Activated CD8-positive, alpha-beta memory T cell treated with anti-CD3 and anti-CD28 coated beads, Interleukin-2, amount 50 U/mL, for 24 hours (primary cell): ENCODE data around the gene MYO1A.
"Not testable (repeated sequence)": the region's sequence is repeated elsewhere in the genome, so short reads cannot be mapped to it uniquely, and the experiment has no call there.

Experiments used
- DNase-seq: peaks from one replicate; pipeline ENCODE4 v3.0.0-alpha.2; 2020; ENCODE audit errors: extremely low read depth

Gene MYO1A

DNA sequence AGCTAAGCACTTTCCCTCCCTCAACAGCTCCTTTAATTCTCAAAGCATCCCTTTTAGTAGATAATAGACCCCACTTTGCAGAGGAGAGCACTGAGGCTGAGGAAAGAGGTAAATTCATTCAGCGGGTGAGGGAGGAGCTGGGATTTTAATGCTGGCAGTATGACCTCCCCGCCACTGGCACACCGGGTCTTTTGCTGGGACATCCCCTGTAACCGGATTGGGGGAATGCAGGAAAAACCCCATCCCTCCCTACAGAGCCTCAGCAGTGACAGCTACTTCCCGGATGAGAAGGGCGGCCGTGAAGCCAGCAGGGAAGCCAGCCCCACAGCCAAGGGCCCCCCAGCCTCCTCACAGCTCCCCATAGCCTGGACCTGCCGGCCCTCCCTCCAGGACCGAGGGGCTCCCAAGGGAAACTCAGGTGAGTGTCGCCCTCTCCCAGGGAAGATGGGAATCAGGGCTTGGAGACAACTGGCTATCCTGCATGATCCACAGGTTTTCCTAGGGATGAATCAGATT is 55.6 kb downstream of the MYO1A start:
- no peak for DNase-seq

DNA sequence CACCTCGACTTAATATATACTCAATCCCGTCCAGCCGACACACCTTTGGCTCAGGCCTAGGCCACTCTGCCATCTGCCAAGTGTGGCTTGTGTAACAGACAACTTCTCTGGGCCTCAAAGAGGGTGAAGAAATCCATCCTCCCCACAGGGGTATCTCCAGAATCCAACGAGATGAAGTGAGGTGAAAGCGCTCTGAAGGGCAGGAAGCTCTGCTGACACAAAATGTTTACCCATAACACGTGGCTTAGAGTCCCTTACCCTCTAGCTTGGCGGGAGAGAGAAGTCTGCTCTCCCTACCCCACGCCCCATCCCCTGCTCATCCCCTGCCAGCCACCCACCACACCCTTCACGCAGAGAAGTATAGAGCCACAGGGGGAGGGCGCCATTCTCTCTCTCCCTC is 56.6 kb downstream of the MYO1A start:
- DNase-seq = no peak

DNA sequence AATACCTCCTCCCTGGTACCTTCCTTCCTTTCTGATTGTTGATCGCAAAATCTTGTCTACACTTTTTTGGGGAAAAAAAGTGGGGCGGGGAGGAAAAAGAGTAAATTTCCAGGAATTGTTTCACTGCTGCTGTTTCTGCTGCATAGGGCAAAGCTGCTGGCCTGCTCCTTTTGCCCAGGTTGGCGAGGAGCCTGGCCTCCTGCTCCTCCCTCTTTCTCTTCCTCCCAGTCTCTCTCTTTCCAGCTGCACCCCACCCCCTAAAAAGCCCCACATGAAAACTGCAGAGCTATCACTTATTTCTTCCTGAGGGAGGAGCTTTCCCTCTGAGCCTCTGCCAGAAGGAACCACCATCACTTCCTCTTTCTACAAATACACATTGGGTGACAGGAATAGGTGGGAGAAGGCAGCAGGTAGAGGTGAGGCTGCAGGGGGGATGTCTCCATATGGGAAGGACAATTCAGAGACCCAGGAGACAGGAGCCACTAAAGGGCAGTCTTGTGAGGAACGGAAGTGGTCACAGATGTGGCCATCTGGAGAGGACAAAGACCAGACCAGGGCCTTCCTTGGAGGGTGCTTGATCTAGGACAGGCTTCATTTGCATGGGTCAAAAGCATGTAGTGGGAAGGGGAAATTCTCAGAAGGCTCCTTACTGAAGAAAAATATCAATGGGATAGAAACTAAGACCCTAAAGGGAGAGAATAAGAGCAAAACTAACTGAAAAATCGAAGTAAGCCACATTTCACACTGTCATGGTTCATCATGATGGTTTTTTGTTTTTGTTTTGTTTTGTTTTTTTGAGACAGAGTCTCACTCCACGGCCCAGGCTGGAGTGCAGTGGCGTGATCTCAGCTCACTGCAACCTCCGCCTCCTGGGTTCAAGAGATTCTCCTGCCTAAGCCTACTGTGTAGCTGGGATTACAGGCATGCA is 58.3 kb downstream of the MYO1A start:
- no peak for DNase-seq

DNA sequence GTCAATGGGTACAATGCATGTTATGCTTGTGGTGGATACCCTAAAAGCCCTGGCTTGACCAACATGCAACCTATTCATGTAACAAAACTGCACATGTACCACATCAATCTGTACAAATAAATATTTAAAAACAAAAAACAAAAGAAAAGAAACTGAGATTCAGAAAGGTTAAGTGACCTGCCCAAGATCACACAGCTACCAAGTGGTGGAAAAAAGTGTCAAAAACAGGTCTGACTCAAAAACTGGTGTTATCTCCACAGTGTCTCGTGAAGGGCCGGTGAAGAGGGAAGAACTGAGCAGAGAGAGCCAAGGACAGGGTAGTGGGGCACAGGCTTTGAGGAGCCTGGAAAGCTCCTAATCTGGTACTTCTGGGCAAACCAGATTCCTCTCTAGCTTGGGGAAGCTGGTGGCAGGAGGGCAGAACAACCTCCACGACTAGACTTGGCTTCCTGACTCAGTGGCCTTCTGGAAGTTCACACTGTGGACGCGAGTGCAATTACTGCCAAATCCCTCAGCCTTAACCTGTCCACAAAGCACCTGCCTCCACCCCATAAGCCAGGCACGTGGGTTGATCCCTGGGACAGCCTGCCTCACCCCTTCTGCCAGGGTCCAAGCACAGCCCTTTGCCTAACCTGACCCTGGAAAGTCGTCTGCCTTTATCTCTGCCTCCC is 59.1 kb downstream of the MYO1A start:
- no peak for DNase-seq

DNA sequence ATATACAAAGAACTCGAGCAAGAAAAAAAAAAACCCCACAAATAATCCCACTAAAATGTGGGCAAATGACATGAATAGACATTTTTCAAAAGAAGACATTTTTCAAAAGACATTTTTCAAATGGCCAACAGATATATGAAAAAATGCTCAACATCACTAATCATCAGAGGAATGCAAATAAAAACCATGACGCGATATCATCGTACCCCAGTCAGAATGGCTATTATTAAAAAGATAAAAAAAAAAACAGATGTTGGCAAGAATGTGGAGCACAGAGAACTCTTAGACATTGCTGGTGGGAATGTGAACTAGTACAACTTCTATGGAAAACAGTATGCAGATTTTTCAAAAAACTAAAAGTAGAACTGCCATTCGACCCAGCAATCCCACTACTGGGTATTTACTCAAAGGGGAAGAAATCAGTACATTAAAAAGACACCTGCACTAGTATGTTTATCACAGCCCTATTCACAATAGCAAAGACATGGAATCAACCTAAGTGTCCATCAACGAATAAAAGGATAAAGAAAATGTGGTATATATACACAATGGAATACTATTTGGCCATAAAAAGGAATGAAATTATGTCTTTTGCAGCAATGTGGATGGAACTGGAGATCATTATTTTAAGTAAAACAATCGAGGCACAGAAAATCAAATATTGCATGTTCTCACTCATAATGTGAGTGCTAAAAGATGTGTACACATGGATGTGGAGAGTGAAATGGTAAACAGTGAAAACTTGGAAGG is 59.9 kb downstream of the MYO1A start:
- no peak for DNase-seq

DNA sequence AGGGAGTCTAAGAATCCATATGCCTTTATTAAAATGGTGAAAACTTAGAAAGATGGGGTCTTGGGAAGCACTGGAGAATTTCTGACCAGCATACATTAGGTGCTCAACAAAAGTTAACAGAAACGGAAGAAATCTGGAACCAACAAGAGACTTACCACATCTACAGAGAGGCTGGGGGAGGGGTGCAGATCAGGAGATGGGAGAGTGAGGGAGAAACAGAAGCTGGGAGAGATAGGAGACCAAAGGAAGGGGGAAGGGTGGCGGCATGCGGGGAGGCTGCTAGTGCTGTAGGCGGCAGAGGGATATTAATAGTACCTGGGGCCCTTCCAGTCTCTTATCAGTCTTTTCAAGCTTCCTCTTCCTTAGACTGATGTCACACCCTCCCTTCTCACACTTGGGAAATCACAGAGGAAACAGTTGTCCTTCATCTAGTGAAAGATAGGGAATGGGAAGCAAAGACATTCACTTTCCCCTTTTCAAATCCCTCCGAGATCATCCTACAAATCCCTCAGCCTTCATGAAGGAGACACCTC is 61.7 kb downstream of the MYO1A start:
- no peak for DNase-seq

DNA sequence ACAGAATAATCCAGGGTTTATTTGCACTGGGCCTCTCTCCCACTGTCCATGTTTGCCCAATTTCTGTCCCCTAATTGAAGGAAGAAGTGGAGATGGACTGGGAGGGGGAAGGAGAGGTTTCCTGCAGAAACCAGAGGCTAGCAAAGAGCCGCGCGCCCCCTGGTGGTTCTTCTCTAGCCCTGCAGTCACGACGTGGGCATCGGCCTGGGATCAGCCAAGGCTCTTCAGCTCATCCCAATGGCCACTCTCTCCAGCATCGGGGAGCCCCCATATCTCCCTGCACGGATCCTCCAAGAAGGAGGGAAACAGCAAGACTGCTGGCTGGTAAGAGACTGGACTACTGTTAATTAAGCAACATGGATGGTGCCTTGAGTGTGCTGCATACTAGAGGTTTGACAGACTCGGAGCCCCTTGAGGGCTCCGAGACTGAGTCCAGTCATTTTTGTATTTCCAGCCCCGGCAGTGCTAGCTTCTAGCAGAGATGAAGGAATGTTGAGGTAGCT is 62.3 kb downstream of the MYO1A start:
- peak; percentile 36 for DNase-seq

DNA sequence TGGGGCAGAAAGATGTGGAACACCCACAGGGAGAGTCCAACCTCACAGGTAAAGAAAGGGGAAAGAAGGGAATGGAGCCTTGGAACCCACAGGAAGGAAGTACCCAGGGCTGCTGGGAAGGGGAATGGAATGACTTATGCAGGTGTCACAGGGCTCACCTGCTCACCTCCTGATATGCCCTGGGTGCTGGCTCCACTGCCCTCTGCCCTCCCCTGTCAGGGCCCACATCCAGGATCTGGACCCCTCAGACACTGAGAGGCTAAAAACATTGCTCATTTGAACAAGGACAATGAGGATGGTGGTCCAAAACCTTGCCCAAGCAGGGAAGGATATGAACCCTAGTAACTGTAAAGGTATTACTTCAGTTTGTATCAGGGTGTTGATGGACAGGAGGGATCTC is 62.9 kb downstream of the MYO1A start:
- no peak for DNase-seq

DNA sequence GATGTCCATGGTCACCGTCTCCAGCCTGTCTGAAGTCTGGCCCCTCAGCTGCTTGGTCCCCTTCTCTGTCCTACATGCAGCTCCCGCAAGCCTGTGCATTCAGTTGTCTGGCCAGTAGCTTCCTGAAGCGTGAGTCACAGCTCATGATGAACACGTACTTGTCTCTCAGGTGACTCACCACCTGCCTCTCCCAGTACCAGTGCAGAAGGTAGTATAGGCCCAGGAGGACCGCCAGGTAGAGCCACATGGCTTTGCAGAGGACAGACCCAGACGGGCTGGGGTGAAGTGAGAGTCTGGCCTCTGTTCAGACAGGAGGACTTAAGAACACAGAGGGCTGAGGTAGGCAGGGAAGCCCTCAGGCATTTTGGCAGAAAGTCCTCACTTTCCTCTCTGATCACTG is 64.2 kb downstream of the MYO1A start:
- DNase-seq = not testable (repeated sequence)

DNA sequence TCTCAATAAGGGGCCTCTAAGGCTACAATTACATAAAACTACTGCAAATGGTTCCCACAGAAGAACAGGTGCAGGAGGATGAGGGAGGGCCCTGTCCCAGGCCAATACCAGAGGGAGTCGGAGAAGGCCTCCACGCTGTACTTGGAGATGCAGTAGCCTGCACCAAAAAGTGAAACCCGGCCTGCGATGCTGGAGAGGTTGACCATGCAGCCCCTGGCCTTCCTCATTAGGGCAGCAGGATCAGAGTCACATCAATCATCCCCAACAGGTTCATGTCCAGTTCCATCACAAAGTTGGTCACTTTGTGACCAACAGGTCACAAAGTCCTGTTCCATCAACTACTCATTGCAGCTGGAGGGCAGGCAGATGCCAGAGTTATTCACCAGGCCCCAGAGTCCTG is 66.5 kb downstream of the MYO1A start:
- no peak for DNase-seq

DNA sequence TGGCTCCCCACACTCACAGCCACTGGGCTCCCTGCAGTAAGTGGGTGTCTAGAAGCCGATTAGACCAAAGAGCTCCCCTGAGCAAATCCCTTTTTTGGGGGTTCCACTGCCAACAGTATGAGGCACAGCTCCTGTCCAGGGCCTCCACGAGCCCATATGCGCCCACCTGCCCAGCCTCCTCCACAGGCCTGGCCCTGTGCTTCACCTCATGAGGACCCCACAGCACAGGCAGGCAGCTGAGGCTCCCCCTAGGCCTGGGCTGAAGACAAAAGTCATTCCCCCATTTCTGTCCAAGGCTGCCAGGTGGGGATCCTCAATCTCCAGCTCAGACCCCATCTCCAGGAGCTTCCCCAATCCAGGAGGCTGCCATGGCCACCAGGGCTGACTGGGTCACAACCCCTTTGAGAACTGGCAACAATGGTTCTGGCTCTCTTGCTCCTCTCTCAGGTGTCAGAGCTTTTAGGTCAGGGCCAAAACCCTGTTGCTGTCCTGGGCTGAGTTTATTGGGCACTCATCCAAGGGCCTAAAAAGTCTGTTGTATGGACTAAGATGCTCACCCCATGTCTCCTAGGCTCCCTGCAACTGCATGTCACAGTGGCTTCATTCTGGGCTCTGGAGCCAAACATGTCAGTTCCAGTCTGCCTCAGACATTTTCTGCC is 67.2 kb downstream of the MYO1A start:
- DNase-seq = not testable (repeated sequence)

DNA sequence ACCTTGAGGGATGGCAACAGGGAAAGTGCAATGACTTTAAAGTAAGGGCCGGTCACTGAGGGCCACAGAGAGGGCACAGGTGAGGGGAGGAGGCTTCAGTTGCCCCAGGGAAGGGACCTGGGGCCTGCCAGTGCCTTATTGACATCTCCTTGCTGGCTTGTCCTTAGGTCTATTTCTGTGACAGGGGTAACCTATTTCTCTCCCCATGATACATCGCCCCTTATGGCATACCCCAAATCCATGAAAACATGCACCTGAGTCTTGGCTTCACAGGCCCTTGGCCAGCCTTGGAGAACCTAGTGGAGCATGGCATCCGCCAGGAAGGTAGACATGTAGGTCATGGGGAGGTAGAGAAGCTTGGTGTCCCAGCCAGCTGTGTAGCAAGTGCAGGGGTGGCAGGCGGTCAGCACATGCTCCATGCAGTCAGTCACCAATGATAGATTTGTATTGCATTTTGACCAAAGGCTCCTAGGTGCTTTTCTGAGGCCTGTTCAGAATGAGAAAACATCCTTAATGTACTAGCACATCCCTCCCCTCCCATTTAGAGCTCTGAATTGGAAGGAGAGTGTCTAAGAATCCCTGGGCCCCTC is 68.9 kb downstream of the MYO1A start:
- DNase-seq = no peak

DNA sequence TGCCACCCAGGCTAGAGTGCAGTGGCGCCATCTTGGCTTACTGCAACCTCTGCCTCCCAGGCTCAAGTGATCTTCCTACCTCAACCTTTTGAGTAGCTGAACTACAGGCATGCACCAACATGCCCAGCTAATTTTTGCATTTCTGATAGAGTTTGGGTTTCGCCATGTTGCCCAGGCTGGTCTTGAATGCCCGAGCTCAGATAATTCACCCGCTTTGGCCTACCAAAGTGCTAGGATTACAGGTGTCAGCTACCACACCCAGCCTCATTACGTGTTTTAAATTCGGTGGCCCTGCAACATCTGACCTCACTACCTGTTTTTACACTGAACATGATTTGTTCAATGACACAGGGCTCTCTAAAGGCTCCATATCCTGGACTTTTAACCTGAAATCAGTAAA is 69.7 kb downstream of the MYO1A start:
- DNase-seq = no peak

DNA sequence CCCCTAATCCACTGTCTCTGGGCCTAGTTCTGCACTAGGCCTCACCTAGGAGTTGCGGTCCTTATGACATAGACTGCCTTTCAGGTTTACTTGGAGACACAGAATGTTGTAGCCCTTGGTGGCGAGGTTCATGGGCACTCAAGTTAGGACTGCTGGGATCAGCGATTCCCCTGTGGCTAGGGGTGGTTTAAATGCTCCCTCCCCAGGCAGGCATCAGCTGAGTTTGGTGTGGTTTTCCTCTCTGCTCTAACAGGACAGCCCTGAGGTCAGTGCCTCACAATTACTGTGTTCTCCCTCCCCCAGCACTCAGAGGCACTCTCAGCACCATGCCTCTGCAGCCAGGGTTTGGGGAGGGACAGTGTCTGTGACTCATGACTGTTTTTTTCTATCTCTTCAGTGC is 70.3 kb downstream of the MYO1A start:
- no peak for DNase-seq
